ENCODE results near the gene ATOSB.

DNA sequence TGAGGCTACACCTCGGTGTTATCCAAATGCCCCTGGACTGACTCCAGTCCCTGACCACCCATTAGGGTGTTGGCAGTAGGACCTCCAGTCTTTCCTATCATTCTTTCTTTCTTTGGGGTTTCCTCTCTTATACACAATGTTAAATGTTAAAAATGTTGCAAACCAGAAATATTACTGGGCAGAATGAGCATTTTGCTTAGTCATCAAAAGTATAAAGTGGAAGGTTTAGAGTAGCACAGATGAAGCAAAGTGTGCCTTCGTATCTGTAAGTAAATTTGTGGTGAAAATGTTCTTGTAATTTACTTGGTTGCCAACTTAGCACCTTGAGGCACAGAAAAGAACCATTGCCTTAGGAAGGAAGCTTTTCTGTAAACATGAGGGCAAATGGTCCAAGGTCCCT lies 24.4 kb upstream of the ATOSB start:
- no peak for TF ChIP-seq POLR2A (IDR thresholded peaks at IDR 0.05)
- TF ChIP-seq, protein P1, sequence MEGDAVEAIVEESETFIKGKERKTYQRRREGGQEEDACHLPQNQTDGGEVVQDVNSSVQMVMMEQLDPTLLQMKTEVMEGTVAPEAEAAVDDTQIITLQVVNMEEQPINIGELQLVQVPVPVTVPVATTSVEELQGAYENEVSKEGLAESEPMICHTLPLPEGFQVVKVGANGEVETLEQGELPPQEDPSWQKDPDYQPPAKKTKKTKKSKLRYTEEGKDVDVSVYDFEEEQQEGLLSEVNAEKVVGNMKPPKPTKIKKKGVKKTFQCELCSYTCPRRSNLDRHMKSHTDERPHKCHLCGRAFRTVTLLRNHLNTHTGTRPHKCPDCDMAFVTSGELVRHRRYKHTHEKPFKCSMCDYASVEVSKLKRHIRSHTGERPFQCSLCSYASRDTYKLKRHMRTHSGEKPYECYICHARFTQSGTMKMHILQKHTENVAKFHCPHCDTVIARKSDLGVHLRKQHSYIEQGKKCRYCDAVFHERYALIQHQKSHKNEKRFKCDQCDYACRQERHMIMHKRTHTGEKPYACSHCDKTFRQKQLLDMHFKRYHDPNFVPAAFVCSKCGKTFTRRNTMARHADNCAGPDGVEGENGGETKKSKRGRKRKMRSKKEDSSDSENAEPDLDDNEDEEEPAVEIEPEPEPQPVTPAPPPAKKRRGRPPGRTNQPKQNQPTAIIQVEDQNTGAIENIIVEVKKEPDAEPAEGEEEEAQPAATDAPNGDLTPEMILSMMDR (IDR thresholded peaks at IDR 0.05): no peak
- TF ChIP-seq POLR2AphosphoS5 (IDR thresholded peaks at IDR 0.05): no peak
- no peak for TF ChIP-seq EP300 (IDR thresholded peaks at IDR 0.05)
